CD4-positive, alpha-beta T cell treated with Interferon alpha-2 for 1 hour (primary cell): Measurements from ENCODE around the gene B3GNT3.

ENCODE experiments used
- DNase-seq, 2 donors: peaks; one replicate each; pipeline ENCODE4 v3.0.0-alpha.2; 2020 to 2022

Gene B3GNT3

GRCh38 chr19:17794731-17795494 lies at the start of gene B3GNT3:
Gene B3GNT3 (plus strand): TSS chr19:17795138. CDS start chr19:17807808, 12,670 bp downstream.
- no peak for DNase-seq

GRCh38 chr19:17747205-17748098 lies 47.5 kb upstream of the B3GNT3 start:
- peak; percentile 96 for DNase-seq

- DNase-seq: no peak
Observed at GRCh38 chr19:17748884-17749638, 45.9 kb upstream of the B3GNT3 start.

GRCh38 chr19:17749912-17750317 lies 45.0 kb upstream of the B3GNT3 start:
- no peak for DNase-seq

GRCh38 chr19:17751103-17751911 lies 43.6 kb upstream of the B3GNT3 start, which contains the start of gene FCHO1:
Gene FCHO1 (plus strand): TSS chr19:17751477. CDS start chr19:17755165, 3,688 bp downstream.
- DNase-seq: peak; percentile 86 to 88

GRCh38 chr19:17751912-17752273 lies 43.0 kb upstream of the B3GNT3 start:
- DNase-seq: no peak

- DNase-seq: no peak
Observed at GRCh38 chr19:17752865-17753639, 41.9 kb upstream of the B3GNT3 start.

GRCh38 chr19:17753976-17754375 lies 41.0 kb upstream of the B3GNT3 start:
- DNase-seq: no peak

- peak in 1 of 2 donors; percentile 60 for DNase-seq
Observed at GRCh38 chr19:17754634-17755442, 40.1 kb upstream of the B3GNT3 start.

- no peak for DNase-seq
Observed at GRCh38 chr19:17755443-17755890, 39.5 kb upstream of the B3GNT3 start.

- DNase-seq: peak; percentile 59
Observed at GRCh38 chr19:17755977-17756670, 38.8 kb upstream of the B3GNT3 start.

GRCh38 chr19:17757125-17757524 lies 37.8 kb upstream of the B3GNT3 start:
- no peak for DNase-seq

GRCh38 chr19:17758515-17758914 lies 36.4 kb upstream of the B3GNT3 start:
- DNase-seq: no peak

- no peak for DNase-seq
Observed at GRCh38 chr19:17761148-17761547, 33.8 kb upstream of the B3GNT3 start.

- peak in 1 of 2 donors; percentile 44 for DNase-seq
Observed at GRCh38 chr19:17762505-17763229, 32.3 kb upstream of the B3GNT3 start.

GRCh38 chr19:17764348-17764747 lies 30.6 kb upstream of the B3GNT3 start:
- no peak for DNase-seq

GRCh38 chr19:17765069-17765618 lies 29.8 kb upstream of the B3GNT3 start:
- peak in 1 of 2 donors; percentile 62 for DNase-seq

GRCh38 chr19:17766543-17767131 lies 28.3 kb upstream of the B3GNT3 start:
- peak; percentile 42 to 63 for DNase-seq
